Activated gamma-delta T cell treated with Interleukin-2 at 50 U/mL for 16 hours (primary cell): ENCODE measurements around the gene ASPM.
"Not testable (repeated sequence)": the region's sequence is repeated elsewhere in the genome, so short reads cannot be mapped to it uniquely, and the experiment has no call there.

Experiments
- DNase-seq: peaks from one replicate; pipeline ENCODE4 v3.0.0-alpha.2; 2020

ASPM gene

GRCh38 chr1:197067457-197067818 lies 79.0 kb downstream of the ASPM start:
- no peak for DNase-seq

GRCh38 chr1:197066719-197067456 lies 79.6 kb downstream of the ASPM start, which contains the start of gene F13B:
Gene F13B, minus strand, starts transcription at chr1:197067260. Its CDS starts 37 bp downstream, at chr1:197067223.
- DNase-seq = no peak

GRCh38 chr1:197066277-197066676 lies 80.2 kb downstream of the ASPM start:
- no peak for DNase-seq

GRCh38 chr1:197065559-197065958 lies 80.9 kb downstream of the ASPM start:
- DNase-seq = no peak

- DNase-seq = no peak
Measured at GRCh38 chr1:197063212-197063611, 83.3 kb downstream of the ASPM start.

GRCh38 chr1:197062692-197063091 lies 83.8 kb downstream of the ASPM start:
- no peak for DNase-seq

GRCh38 chr1:197049100-197049499 lies 97.4 kb downstream of the ASPM start:
- no peak for DNase-seq

GRCh38 chr1:197042676-197043341 lies 103.7 kb downstream of the ASPM start:
- DNase-seq = no peak

GRCh38 chr1:197041486-197042353 lies 104.7 kb downstream of the ASPM start:
- no peak for DNase-seq

GRCh38 chr1:197036861-197037260 lies 109.6 kb downstream of the ASPM start:
- no peak for DNase-seq

GRCh38 chr1:197034631-197035339 lies 111.7 kb downstream of the ASPM start:
- DNase-seq = not testable (repeated sequence)
